IMR-90 (cell line): Measurements from ENCODE around the gene ARHGEF7. TPM values are rescaled to one million over a fixed set of nuclear protein-coding genes. Genes with fewer than 3 reads are reported as not detected.
A peak's percentile ranks its signal among the peaks of the same experiment; 100 is the strongest.

Source experiments
- ATAC-seq: fragments of 200-7000 bp; cut with Tn5 transposase; 2 replicates; pipeline ENCODE4 v1.9.1; 2020; ENCODE audit warnings: low read depth, mild to moderate bottlenecking, moderate library complexity
- BruUV-seq: library from RNA; stranded (reverse); fragments of 400-500 nt; replicated peaks from 2 replicates; lab custom pipeline; 2021; lab: Mats Ljungman, UMichigan
- CTCF ChIA-PET: fragments of 300-600 bp; formaldehyde crosslinking; extraction: SDS; loops from one replicate; lab custom pipeline; 2021; ENCODE audit warnings: antibody characterized with exemption; lab: Yijun Ruan, JAX
- POLR2A ChIA-PET: fragments of 300-600 bp; sonication (Branson Sonifier 250); formaldehyde crosslinking; loops from one replicate; lab custom pipeline; 2022; ENCODE audit warnings: antibody characterized with exemption; ENCODE audit not compliant: unreplicated experiment; lab: Charles Lee
- DNase-seq: peaks from one replicate; pipeline ENCODE4 v3.0.0; 2013
- H2AFZ ChIP-seq: replicated peaks from 2 replicates; pipeline ENCODE3; 2013; ENCODE audit warnings: low read length, mild to moderate bottlenecking; ENCODE audit not compliant: poor library complexity
- H2AK5ac ChIP-seq: 2 replicates; pipeline ENCODE4 v1.6.1; 2013; ENCODE audit warnings: low read depth, low read length, inconsistent platforms
- H2AK9ac ChIP-seq: replicated peaks from 2 replicates; pipeline ENCODE3; 2013; ENCODE audit warnings: mild to moderate bottlenecking, low read depth, low read length, moderate library complexity; ENCODE audit not compliant: poor library complexity
- H2BK120ac ChIP-seq: 2 replicates; pipeline ENCODE4 v1.6.1; 2013; ENCODE audit warnings: low read depth, low read length, inconsistent platforms
- H2BK15ac ChIP-seq: 3 replicates; pipeline ENCODE4 v1.6.1; 2013; ENCODE audit warnings: low read depth, low read length, inconsistent platforms
- H2BK20ac ChIP-seq: 2 replicates; pipeline ENCODE4 v1.6.1; 2013; ENCODE audit warnings: low read depth, mild to moderate bottlenecking, inconsistent platforms, low read length, moderate library complexity
- H2BK5ac ChIP-seq: 2 replicates; pipeline ENCODE4 v1.6.1; 2013; ENCODE audit warnings: mild to moderate bottlenecking, low read depth, low read length, inconsistent platforms; ENCODE audit not compliant: poor library complexity, severe bottlenecking
- H3K14ac ChIP-seq: replicated peaks from 2 replicates; pipeline ENCODE4 v1.6.1; 2013; ENCODE audit warnings: low read depth, low read length, inconsistent platforms
- H3K18ac ChIP-seq: 2 replicates; pipeline ENCODE4 v1.6.1; 2013; ENCODE audit warnings: low read depth, low read length, control low read depth
- H3K23ac ChIP-seq: 2 replicates; pipeline ENCODE4 v1.6.1; 2013; ENCODE audit warnings: low read depth, low read length, inconsistent platforms
- H3K27ac ChIP-seq: 2 replicates; pipeline ENCODE4 v1.5.1; 2013; ENCODE audit warnings: mild to moderate bottlenecking, control low read depth, low read length; ENCODE audit not compliant: insufficient read depth
- H3K27me3 ChIP-seq: 2 replicates; pipeline ENCODE4 v1.6.1; 2013; ENCODE audit warnings: low read length; ENCODE audit not compliant: control insufficient read depth, insufficient read depth
- H3K36me3 ChIP-seq: 2 replicates; pipeline ENCODE4 v1.6.1; 2013; ENCODE audit warnings: low read length, mixed read lengths; ENCODE audit not compliant: control insufficient read depth, insufficient read depth
- H3K4ac ChIP-seq: 2 replicates; pipeline ENCODE4 v1.6.1; 2013; ENCODE audit warnings: low read depth, low read length, inconsistent platforms
- H3K4me1 ChIP-seq: 2 replicates; pipeline ENCODE4 v1.6.1; 2013; ENCODE audit warnings: low read length, mixed read lengths; ENCODE audit not compliant: control insufficient read depth, insufficient read depth
- H3K4me2 ChIP-seq: 2 replicates; pipeline ENCODE4 v1.6.1; 2013; ENCODE audit warnings: low read depth, mild to moderate bottlenecking, control low read depth, low read length, moderate library complexity
- H3K4me3 ChIP-seq: 2 replicates; pipeline ENCODE4 v1.5.1; 2013; ENCODE audit warnings: low read depth, mild to moderate bottlenecking, control low read depth, low read length, moderate library complexity; ENCODE audit not compliant: insufficient read depth
- H3K56ac ChIP-seq: 2 replicates; pipeline ENCODE4 v1.6.1; 2013; ENCODE audit warnings: low read length, inconsistent platforms; ENCODE audit not compliant: insufficient read depth; ENCODE audit errors: extremely low read depth
- H3K79me1 ChIP-seq, 2 experiments: 2 replicates each; pipeline ENCODE4 v1.6.1; 2013; ENCODE audit warnings: low read length in 2 of 2, inconsistent platforms in 1 of 2, low read depth in 1 of 2
- H3K9ac ChIP-seq: 2 replicates; pipeline ENCODE4 v1.6.1; 2013; ENCODE audit warnings: low read depth, low read length, control low read depth
- H3K9me1 ChIP-seq: 2 replicates; pipeline ENCODE4 v1.6.1; 2013; ENCODE audit warnings: low read length, inconsistent platforms; ENCODE audit not compliant: insufficient read depth
- H3K9me3 ChIP-seq: 2 replicates; pipeline ENCODE4 v1.6.1; 2013; ENCODE audit warnings: low read length; ENCODE audit not compliant: control insufficient read depth, insufficient read depth
- H4K20me1 ChIP-seq: 2 replicates; pipeline ENCODE4 v1.6.1; 2013; ENCODE audit warnings: low read length, inconsistent platforms; ENCODE audit not compliant: insufficient read depth
- H4K5ac ChIP-seq: 2 replicates; pipeline ENCODE4 v1.6.1; 2013; ENCODE audit warnings: mild to moderate bottlenecking, low read depth, low read length, control low read depth
- H4K8ac ChIP-seq, 2 experiments: 2 replicates each; pipeline ENCODE4 v1.6.1; 2013; ENCODE audit warnings: low read depth in 2 of 2, low read length in 2 of 2, control low read depth in 1 of 2, inconsistent platforms in 1 of 2
- H4K91ac ChIP-seq: 2 replicates; pipeline ENCODE4 v1.6.1; 2013; ENCODE audit warnings: low read depth, low read length, inconsistent platforms; ENCODE audit not compliant: insufficient read depth
- CEBPB ChIP-seq: IDR thresholded peaks from 2 replicates; pipeline ENCODE4 v1.6.1; 2012; ENCODE audit warnings: low read depth, low read length, improper control_type of control experiment
- MAFK ChIP-seq: IDR thresholded peaks from 2 replicates; pipeline ENCODE4 v1.6.1; 2012; ENCODE audit warnings: low read depth, low read length, improper control_type of control experiment
- MAZ ChIP-seq: IDR thresholded peaks from 2 replicates; pipeline ENCODE4 v1.6.1; 2012; ENCODE audit warnings: low read depth, mild to moderate bottlenecking, low read length, improper control_type of control experiment, moderate library complexity, borderline replicate concordance
- MXI1 ChIP-seq: IDR thresholded peaks from 2 replicates; pipeline ENCODE4 v1.6.1; 2012; ENCODE audit warnings: low read depth, mild to moderate bottlenecking, low read length, moderate library complexity, borderline replicate concordance
- NFE2L2 ChIP-seq: fragments of 150-350 bp; IDR thresholded peaks from 2 replicates; pipeline ENCODE4 v1.6.1; 2016; ENCODE audit warnings: low read depth, mild to moderate bottlenecking, low read length
- RAD21 ChIP-seq: IDR thresholded peaks from 2 replicates; pipeline ENCODE4 v1.6.1; 2012; ENCODE audit warnings: low read length, improper control_type of control experiment
- RCOR1 ChIP-seq: IDR thresholded peaks from 2 replicates; pipeline ENCODE4 v1.6.1; 2012; ENCODE audit warnings: mild to moderate bottlenecking, low read length, improper control_type of control experiment; ENCODE audit not compliant: insufficient replicate concordance
- WGBS, 2 experiments: methylation state at CpG; one replicate each; pipeline versions ENCODE4 v1.1.5 to v1.1.7; 2013; ENCODE audit warnings: missing lambda C conversion rate in 2 of 2; ENCODE audit not compliant: insufficient read length in 1 of 2; ENCODE audit errors: extremely low coverage in 2 of 2; 5-methylcytosine and 5-hydroxymethylcytosine counted together
- dilution Hi-C: fragments of 300-500 bp; cut with HindIII; formaldehyde crosslinking; loops from one replicate; pipeline ENCODE4 v1.14.3; 2018; ENCODE audit warnings: low sequenced_read_pairs; ENCODE audit not compliant: unreplicated experiment
- in situ Hi-C: fragments of 300-500 bp; cut with MboI; formaldehyde crosslinking; loops from 3 replicates; pipeline ENCODE4 v1.14.3; 2019; ENCODE audit warnings: low sequenced_read_pairs, inconsistent platforms, mixed read lengths
- intact Hi-C: fragments of 100-400 bp; cut with micrococcal nuclease; formaldehyde crosslinking; loops from 2 replicates; pipeline ENCODE4 v1.10.0; 2022
- polyA plus RNA-seq, 3 experiments: library from polyadenylated mRNA; depleted of rRNA; stranded (reverse); fragments of >200 nt; gene quantifications; 2 replicates each; pipeline ENCODE4 v1.2.3, GENCODE V29; 2012; ENCODE audit warnings: low replicate concordance in 1 of 3
- total RNA-seq: library from RNA; depleted of rRNA; stranded (reverse); fragments of >200 nt; gene quantifications from 2 replicates; pipeline ENCODE4 v1.2.3, GENCODE V29; 2012
- TF ChIP-seq, protein P1 (sequence below): conservative IDR thresholded peaks from 2 replicates; pipeline ENCODE4 v1.5.1; 2012; ENCODE audit warnings: mild to moderate bottlenecking, low read depth, low read length, improper control_type of control experiment
- TF ChIP-seq, protein P2 (sequence below): fragments of 150-350 bp; IDR thresholded peaks from 2 replicates; pipeline ENCODE4 v1.6.1; 2016; ENCODE audit warnings: low read depth, mild to moderate bottlenecking, low read length, moderate library complexity, borderline replicate concordance

Gene ARHGEF7
- total and polyA plus RNA-seq, 2 of the 4 experiments (the other 2 are of a cell fraction) = 32.9 to 59.0 TPM

DNA sequence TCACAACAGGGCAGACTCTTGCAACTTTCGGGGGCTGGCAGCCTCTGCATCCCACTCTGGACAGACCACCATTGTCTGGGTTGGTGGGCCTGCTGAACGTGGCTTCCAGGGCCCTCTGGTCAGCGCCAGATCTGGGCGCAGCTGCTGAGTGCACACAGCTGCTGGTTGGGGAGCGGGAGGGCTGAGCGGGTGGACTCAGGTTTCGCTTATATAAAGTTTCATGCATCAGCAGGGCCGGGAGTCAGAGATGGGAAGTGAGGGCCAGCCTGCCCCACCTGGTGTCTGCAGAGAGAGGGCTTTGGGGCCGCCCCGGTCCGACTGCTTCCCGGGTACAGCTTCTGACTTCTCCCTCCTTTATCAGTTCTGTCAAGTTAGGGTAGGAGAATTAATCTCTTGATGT lies 6.9 kb downstream of the ARHGEF7 start:
- Histone ChIP-seq H3K27ac (no peak overlapping the region), H3K56ac (no peak overlapping the region), H3K14ac (no peak overlapping the region)

More for the DNA sequence above, 6.9 kb downstream of the ARHGEF7 start:
- CTCF ChIA-PET = interaction anchor here (0.7 kb wide), 1 partner anchor 89 kb away, joined by 3 read pairs; no protein-coding TSS in a partner anchor
- TF ChIP-seq, protein P1, sequence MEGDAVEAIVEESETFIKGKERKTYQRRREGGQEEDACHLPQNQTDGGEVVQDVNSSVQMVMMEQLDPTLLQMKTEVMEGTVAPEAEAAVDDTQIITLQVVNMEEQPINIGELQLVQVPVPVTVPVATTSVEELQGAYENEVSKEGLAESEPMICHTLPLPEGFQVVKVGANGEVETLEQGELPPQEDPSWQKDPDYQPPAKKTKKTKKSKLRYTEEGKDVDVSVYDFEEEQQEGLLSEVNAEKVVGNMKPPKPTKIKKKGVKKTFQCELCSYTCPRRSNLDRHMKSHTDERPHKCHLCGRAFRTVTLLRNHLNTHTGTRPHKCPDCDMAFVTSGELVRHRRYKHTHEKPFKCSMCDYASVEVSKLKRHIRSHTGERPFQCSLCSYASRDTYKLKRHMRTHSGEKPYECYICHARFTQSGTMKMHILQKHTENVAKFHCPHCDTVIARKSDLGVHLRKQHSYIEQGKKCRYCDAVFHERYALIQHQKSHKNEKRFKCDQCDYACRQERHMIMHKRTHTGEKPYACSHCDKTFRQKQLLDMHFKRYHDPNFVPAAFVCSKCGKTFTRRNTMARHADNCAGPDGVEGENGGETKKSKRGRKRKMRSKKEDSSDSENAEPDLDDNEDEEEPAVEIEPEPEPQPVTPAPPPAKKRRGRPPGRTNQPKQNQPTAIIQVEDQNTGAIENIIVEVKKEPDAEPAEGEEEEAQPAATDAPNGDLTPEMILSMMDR = no peak
- TF ChIP-seq MXI1 (no peak), RAD21 (no peak), MAFK (no peak), MAZ (no peak), RCOR1 (no peak), CEBPB (no peak), NFE2L2 (no peak)
- TF ChIP-seq, protein P2, sequence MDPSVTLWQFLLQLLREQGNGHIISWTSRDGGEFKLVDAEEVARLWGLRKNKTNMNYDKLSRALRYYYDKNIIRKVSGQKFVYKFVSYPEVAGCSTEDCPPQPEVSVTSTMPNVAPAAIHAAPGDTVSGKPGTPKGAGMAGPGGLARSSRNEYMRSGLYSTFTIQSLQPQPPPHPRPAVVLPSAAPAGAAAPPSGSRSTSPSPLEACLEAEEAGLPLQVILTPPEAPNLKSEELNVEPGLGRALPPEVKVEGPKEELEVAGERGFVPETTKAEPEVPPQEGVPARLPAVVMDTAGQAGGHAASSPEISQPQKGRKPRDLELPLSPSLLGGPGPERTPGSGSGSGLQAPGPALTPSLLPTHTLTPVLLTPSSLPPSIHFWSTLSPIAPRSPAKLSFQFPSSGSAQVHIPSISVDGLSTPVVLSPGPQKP = no peak
- DNase-seq (peak; percentile 59), ATAC-seq (peak; percentile 83)
- Histone ChIP-seq H3K36me3 (no peaks in the 10 kb centered on the region), H3K9me3 (no peaks in the 10 kb centered on the region), H4K5ac (no peak overlapping the region; the same call in 1 of the 2 replicates), H3K23ac (no peak overlapping the region), H2AFZ (peak overlapping the region; percentile 39), H2BK5ac (no peak overlapping the region), H2BK120ac (no peak overlapping the region), H4K91ac (no peak overlapping the region), H2AK5ac (no peak overlapping the region), H2BK20ac (no peak overlapping the region), H3K4me2 (peak overlapping the region; percentile 41; the same call in 1 of the 2 replicates), H3K4me3 (no peak overlapping the region), H4K8ac (no peak overlapping the region), H2BK15ac (no peak overlapping the region), H3K18ac (no peak overlapping the region; the same call in 1 of the 2 replicates), H3K9ac (no peak overlapping the region), H4K20me1 (no peaks in the 10 kb centered on the region), H3K9me1 (0 out of 2 replicates have a peak, but pooled peaks cover 3% of the 10 kb centered on the region), H3K4me1 (peaks cover 9% of the 10 kb centered on the region; the same call in 1 of the 2 replicates), H2AK9ac (peak overlapping the region; percentile 50), H3K79me1 (no peaks in the 10 kb centered on the region), H3K27me3 (peaks cover 36% of the 10 kb centered on the region), H3K4ac (no peak overlapping the region)
- dilution Hi-C loops = no loop called here
- 17% methylated on average over 2 of the region's 12 CpGs; no CpG with 5 or more reads in 1 of the 2 experiments for WGBS, 2 experiments
- POLR2A ChIA-PET = no interaction called here
- in situ Hi-C loops = no loop called here
- no TSS peak for BruUV-seq
- intact Hi-C loops = no loop called here
